HTERT RPE-1 (cell line): ENCODE results near the gene PCP4L1.
"Not testable (repeated sequence)": the region's sequence is repeated elsewhere in the genome, so short reads cannot be mapped to it uniquely, and the experiment has no call there.

Experiments used
- in situ Hi-C: fragments of 300-500 bp; cut with MboI; formaldehyde crosslinking; loops from 4 replicates; pipeline ENCODE4 v1.14.3; 2020; ENCODE audit warnings: low sequenced_read_pairs

The PCP4L1 gene

DNA sequence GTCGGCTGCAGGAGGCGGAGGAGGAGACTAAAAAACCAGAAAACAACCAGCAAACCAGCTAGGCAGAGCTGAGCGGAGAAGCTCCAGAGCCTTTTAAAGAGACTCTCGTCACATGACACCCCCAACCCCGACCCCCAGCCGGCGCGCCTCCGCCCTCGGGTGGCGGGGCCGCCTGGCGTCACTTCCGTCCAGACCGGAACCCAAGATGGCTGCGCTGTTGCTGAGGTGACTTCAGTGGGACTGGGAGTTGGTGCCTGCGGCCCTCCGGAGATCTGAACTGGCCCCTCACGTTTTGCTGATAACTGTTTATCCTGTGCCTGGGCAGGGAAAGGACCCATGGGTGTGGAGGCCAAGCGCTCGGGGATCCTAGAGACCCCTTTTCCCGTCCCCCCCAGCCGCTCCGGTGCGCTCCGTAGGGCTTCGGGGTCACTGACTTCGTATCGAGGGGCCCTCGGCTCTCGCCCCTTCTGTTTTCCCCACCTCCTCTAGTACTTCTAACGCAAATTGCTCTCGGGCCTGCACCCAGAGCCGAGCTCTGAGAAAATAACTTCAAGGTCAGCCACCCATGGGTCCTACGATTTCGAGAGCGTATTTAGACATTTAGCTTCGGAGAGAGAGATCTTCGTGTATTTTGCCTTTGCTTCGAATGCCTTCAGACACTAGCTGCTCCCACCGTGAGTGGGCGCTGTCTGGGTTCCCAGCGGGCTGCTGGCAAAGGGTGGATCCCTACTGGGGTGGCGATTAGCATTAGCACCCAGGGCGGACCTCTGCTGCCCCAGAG is 55.8 kb downstream of the PCP4L1 start, which contains the start of gene SDHC:
TSS of gene SDHC (plus strand) at position 181 of the 781 bp plus-strand sequence. CDS start at position 206, 25 bp downstream.
- in situ Hi-C loops: no loop called here

DNA sequence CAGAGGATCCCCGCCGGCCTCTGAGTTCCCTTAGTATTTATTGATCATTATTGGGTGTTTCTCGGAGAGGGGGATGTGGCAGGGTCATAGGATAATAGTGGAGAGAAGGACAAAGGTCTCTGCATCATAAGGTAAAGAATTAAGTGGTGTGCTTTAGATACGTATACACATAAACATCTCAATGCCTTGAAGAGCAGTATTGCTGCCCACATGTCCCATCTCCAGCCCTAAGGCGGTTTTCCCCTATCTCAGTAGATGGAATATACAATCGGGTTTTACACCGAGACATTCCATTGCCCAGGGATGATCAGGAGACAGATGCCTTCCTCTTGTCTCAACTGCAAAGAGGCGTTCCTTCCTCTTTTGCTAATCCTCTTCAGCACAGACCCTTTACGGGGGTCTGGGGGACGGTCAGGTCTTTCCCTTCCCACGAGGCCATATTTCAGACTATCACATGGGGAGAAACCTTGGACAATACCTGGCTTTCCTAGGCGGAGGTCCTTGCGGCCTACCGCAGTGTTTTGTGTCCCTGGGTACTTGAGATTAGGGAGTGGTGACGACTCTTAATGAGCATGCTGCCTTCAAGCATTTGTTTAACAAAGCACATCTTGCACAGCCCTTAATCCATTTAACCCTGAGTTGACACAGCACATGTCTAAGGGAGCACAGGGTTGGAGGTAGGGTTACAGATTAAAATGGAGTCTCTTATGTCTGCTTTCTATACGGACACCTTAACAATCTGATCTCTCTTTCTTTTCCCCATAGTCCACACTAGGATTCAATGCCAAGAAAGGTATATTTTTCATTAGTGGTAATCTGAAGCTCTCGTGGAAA is 57.5 kb downstream of the PCP4L1 start:
- in situ Hi-C loops: not testable (repeated sequence)

DNA sequence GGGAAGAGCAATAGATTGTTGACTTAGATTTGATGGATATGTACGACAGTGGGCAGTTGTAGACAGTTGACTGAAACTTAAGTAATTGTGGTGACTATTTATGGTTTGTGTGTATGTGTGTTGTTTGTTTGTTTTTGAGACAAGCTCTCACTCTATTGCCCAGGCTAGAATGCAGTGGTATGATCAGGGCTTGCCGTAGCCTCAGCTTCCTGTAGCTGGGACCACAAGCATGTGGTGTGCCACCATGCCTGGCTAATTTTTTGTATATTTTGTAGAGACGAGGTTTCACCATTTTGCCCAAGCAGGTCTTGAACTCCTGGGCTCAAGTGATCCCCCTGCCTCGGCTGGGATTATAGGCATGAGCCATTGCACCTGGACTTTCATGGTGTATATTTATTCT is 65.5 kb downstream of the PCP4L1 start:
- in situ Hi-C loops: no loop called here

DNA sequence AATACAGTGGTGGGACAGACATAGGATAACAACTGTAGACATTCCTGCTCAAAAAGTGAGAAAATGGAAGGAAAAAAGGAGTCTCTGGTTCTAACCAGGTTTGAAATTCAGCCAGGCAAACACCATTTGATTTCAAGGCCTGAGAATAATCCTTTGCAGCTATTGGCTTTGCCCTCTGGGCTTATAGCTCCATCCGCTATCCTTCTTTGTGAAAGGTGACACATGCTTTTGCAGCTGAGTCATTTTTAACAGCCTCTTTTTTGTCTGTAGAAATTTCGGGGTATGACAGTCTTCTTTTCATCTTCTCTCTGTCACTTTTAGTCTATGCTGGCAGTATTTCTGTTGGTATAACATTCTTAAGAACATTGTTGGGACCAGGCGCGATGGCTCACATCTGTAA is 71.8 kb downstream of the PCP4L1 start:
- in situ Hi-C loops: no loop called here

DNA sequence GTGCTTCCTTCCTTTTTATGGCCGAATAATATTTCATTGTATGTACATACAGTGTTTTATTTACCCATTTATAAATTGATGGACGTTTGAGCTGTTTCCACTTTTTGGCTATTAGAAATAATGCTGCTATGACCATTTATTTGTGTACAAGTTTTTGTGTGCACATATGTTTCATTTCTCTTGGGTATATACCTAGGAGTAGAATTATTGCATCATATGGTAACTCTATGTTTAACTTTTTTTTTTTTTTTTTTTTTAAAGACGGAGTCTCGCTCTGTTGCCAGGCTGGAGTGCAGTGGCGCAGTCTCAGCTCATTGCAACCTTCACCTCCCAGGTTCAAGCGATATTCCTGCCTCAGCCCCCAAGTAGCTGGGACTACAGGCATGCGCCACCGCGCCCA is 74.6 kb downstream of the PCP4L1 start:
- in situ Hi-C loops: no loop called here
